ENCODE measurements around the gene IL13.

GRCh38 chr5:132655821-132656773 is 1.9 kb upstream of the IL13 start:
- peak in 1 of 5 experiments; percentile 21 for TF ChIP-seq CTCF (IDR thresholded peaks at IDR 0.05)
- no peak for TF ChIP-seq EP300 (IDR thresholded peaks at IDR 0.05)
- no peak for TF ChIP-seq POLR2A (IDR thresholded peaks at IDR 0.05)

All from tibial nerve (tissue), 4 donors.